ENCODE measurements around the gene SLIT1. TPM values are rescaled to one million over a fixed set of nuclear protein-coding genes. Genes with fewer than 3 reads are reported as not detected.

The SLIT1 gene
- polyA plus RNA-seq, 1 donor from 2014 or later, result 9.5 TPM

GRCh38 chr10:97149079-97149531 lies 36.7 kb downstream of the SLIT1 start:
- no peak overlapping the region for H3K9ac ChIP-seq (ENCODE audit: low read length)
- no peak overlapping the region for H2AFZ ChIP-seq (ENCODE audit: low read depth, low read length)
- H3K27ac ChIP-seq (ENCODE audit: low read length), result no peak overlapping the region
- no peaks in the 10 kb centered on the region for H3K9me3 ChIP-seq (ENCODE audit: low read length)
- H3K79me2 ChIP-seq (replicated peaks; ENCODE audit: insufficient read depth, low read length), result no peaks in the 10 kb centered on the region
- TF ChIP-seq SMC3 (conservative IDR thresholded peaks at IDR 0.05; ENCODE audit: poor library complexity) (no peak), RAD21 (conservative IDR thresholded peaks at IDR 0.05) (peak; percentile 14), TAF1 (IDR thresholded peaks at IDR 0.05; ENCODE audit: low read depth) (no peak), POLR2AphosphoS5 (IDR thresholded peaks at IDR 0.05) (peak; percentile 57), REST (IDR thresholded peaks at IDR 0.05; ENCODE audit: borderline replicate concordance) (no peak), EZH2 (IDR thresholded peaks at IDR 0.05; ENCODE audit: borderline replicate concordance, insufficient read depth, low read length, poor library complexity, severe bottlenecking) (no peak), EP300 (conservative IDR thresholded peaks at IDR 0.05; ENCODE audit: poor library complexity, severe bottlenecking) (peak; percentile 41), CTCF (IDR thresholded peaks at IDR 0.05; ENCODE audit: poor library complexity, severe bottlenecking) (no peak), MXI1 (conservative IDR thresholded peaks at IDR 0.05; ENCODE audit: poor library complexity, severe bottlenecking) (no peak)
- no peaks in the 10 kb centered on the region for H3F3A ChIP-seq (ENCODE audit: insufficient read depth, low read length, poor library complexity, severe bottlenecking)
- H4K20me1 ChIP-seq (ENCODE audit: insufficient read depth), result no peaks in the 10 kb centered on the region
- no peaks in the 10 kb centered on the region for H3K36me3 ChIP-seq (ENCODE audit: insufficient read depth, low read length)
- H3K27me3 ChIP-seq (ENCODE audit: insufficient read depth, low read depth, low read length), result no peaks in the 10 kb centered on the region
- no peak overlapping the region for H3K4me3 ChIP-seq (ENCODE audit: low read length)
- no peaks in the 10 kb centered on the region for H3K9me2 ChIP-seq (ENCODE audit: insufficient read depth, low read length)
- no peak overlapping the region for H3K4me2 ChIP-seq (ENCODE audit: low read length)

GRCh38 chr10:97144297-97144696 lies 41.5 kb downstream of the SLIT1 start:
- no peak overlapping the region for H2AFZ ChIP-seq (ENCODE audit: low read depth, low read length)
- no peak overlapping the region for H3K9ac ChIP-seq (ENCODE audit: low read length)
- no peaks in the 10 kb centered on the region for H3K9me3 ChIP-seq (ENCODE audit: low read length)
- H3K4me3 ChIP-seq (ENCODE audit: low read length), result no peak overlapping the region
- no peaks in the 10 kb centered on the region for H3K36me3 ChIP-seq (ENCODE audit: insufficient read depth, low read length)
- H4K20me1 ChIP-seq (ENCODE audit: insufficient read depth), result no peaks in the 10 kb centered on the region
- no peak overlapping the region for H3K27ac ChIP-seq (ENCODE audit: low read length)
- TF ChIP-seq TAF1 (IDR thresholded peaks at IDR 0.05; ENCODE audit: low read depth), result no peak
- no peak for TF ChIP-seq EZH2 (IDR thresholded peaks at IDR 0.05; ENCODE audit: borderline replicate concordance, insufficient read depth, low read length, poor library complexity, severe bottlenecking)
- no peak for TF ChIP-seq SMC3 (conservative IDR thresholded peaks at IDR 0.05; ENCODE audit: poor library complexity)
- no peak for TF ChIP-seq POLR2AphosphoS5 (IDR thresholded peaks at IDR 0.05)
- no peak for TF ChIP-seq REST (IDR thresholded peaks at IDR 0.05; ENCODE audit: borderline replicate concordance)
- no peaks in the 10 kb centered on the region for H3K79me2 ChIP-seq (replicated peaks; ENCODE audit: insufficient read depth, low read length)
- no peaks in the 10 kb centered on the region for H3K9me2 ChIP-seq (ENCODE audit: insufficient read depth, low read length)
- no peak overlapping the region for H3K4me2 ChIP-seq (ENCODE audit: low read length)
- H3K27me3 ChIP-seq (ENCODE audit: insufficient read depth, low read depth, low read length), result no peaks in the 10 kb centered on the region
- no peaks in the 10 kb centered on the region for H3F3A ChIP-seq (ENCODE audit: insufficient read depth, low read length, poor library complexity, severe bottlenecking)

All from neural cell (in vitro differentiated cells).